ENCODE measurements around the gene SP2. TPM values are rescaled to one million over a fixed set of nuclear protein-coding genes. Genes with fewer than 3 reads are reported as not detected.

Gene SP2
- total RNA-seq, 2 donors from 2014 or later = 27.6 to 33.5 TPM

- Mint-ChIP-seq H3K36me3 (ENCODE audit: insufficient read depth in 2 of 2) (no peaks in the 10 kb centered on the region), H3K4me3 (no peak within 1 kb of the TSS), H3K27me3 (ENCODE audit: low read depth) (no peaks in the 10 kb centered on the region), H3K4me1 (ENCODE audit: low read depth) (no peaks in the 10 kb centered on the region), H3K9me3 (no peaks in the 10 kb centered on the region), H3K27ac (no peak within 1 kb of the TSS)
- ATAC-seq (replicated peaks in 1 of 2) (no peak), DNase-seq (no peak)
Observed at GRCh38 chr17:47957591-47958490, 61.8 kb downstream of the SP2 start, which contains the start of gene PRR15L. TSS of gene PRR15L (minus strand) at chr17:47957883. CDS start at chr17:47953234, 4,649 bp downstream.

GRCh38 chr17:47959825-47960655 is 64.0 kb downstream of the SP2 start:
- Mint-ChIP-seq H3K36me3 (ENCODE audit: insufficient read depth in 2 of 2) (no peaks in the 10 kb centered on the region), H3K9me3 (no peaks in the 10 kb centered on the region), H3K4me1 (ENCODE audit: low read depth) (no peaks in the 10 kb centered on the region), H3K27me3 (ENCODE audit: low read depth) (no peaks in the 10 kb centered on the region), H3K4me3 (no peak overlapping the region), H3K27ac (no peak overlapping the region)
- ATAC-seq (replicated peaks in 1 of 2) (no peak), DNase-seq (no peak)

- H3K27me3 Mint-ChIP-seq (ENCODE audit: low read depth) = no peaks in the 10 kb centered on the region
- no peaks in the 10 kb centered on the region for H3K4me1 Mint-ChIP-seq (ENCODE audit: low read depth)
- ATAC-seq (replicated peaks in 1 of 2) (no peak), DNase-seq (no peak)
- H3K4me3 Mint-ChIP-seq = no peak overlapping the region
- no peaks in the 10 kb centered on the region for H3K36me3 Mint-ChIP-seq (ENCODE audit: insufficient read depth in 2 of 2)
- no peaks in the 10 kb centered on the region for H3K9me3 Mint-ChIP-seq
- H3K27ac Mint-ChIP-seq = no peak overlapping the region
Observed at GRCh38 chr17:47961406-47961805, 65.4 kb downstream of the SP2 start.

- no peak for DNase-seq
- Mint-ChIP-seq H3K36me3 (ENCODE audit: insufficient read depth in 2 of 2) (no peaks in the 10 kb centered on the region), H3K9me3 (no peaks in the 10 kb centered on the region)
Observed at GRCh38 chr17:47962901-47963300, 66.9 kb downstream of the SP2 start.

GRCh38 chr17:47964856-47965255 is 68.8 kb downstream of the SP2 start:
- DNase-seq (no peak), ATAC-seq (replicated peaks in 1 of 2) (no peak)
- peaks cover 4% of the 10 kb centered on the region for H3K4me1 Mint-ChIP-seq (ENCODE audit: low read depth)
- H3K9me3 Mint-ChIP-seq = no peaks in the 10 kb centered on the region
- H3K27me3 Mint-ChIP-seq (ENCODE audit: low read depth) = no peaks in the 10 kb centered on the region
- no peak overlapping the region for H3K4me3 Mint-ChIP-seq
- H3K27ac Mint-ChIP-seq = no peak overlapping the region
- no peaks in the 10 kb centered on the region for H3K36me3 Mint-ChIP-seq (ENCODE audit: insufficient read depth in 2 of 2)

More at GRCh38 chr17:47962901-47963300, 66.9 kb downstream of the SP2 start:
- H3K27me3 Mint-ChIP-seq (ENCODE audit: low read depth) = no peaks in the 10 kb centered on the region
- no peak overlapping the region for H3K27ac Mint-ChIP-seq
- ATAC-seq (replicated peaks in 1 of 2) = no peak
- H3K4me3 Mint-ChIP-seq = no peak overlapping the region
- H3K4me1 Mint-ChIP-seq (ENCODE audit: low read depth) = no peaks in the 10 kb centered on the region

- Mint-ChIP-seq H3K9me3 (no peaks in the 10 kb centered on the region), H3K27ac (no peak overlapping the region), H3K4me3 (no peak overlapping the region), H3K4me1 (ENCODE audit: low read depth) (peaks cover 12% of the 10 kb centered on the region), H3K27me3 (ENCODE audit: low read depth) (no peaks in the 10 kb centered on the region), H3K36me3 (ENCODE audit: insufficient read depth in 2 of 2) (no peaks in the 10 kb centered on the region)
- ATAC-seq (replicated peaks in 1 of 2) (no peak), DNase-seq (no peak)
Observed at GRCh38 chr17:47966079-47966519, 70.1 kb downstream of the SP2 start.

- Mint-ChIP-seq H3K27me3 (ENCODE audit: low read depth) (no peaks in the 10 kb centered on the region), H3K27ac (no peak overlapping the region), H3K4me3 (no peak overlapping the region), H3K4me1 (ENCODE audit: low read depth) (peaks cover 23% of the 10 kb centered on the region), H3K9me3 (no peaks in the 10 kb centered on the region), H3K36me3 (ENCODE audit: insufficient read depth in 2 of 2) (no peaks in the 10 kb centered on the region)
- DNase-seq (no peak), ATAC-seq (replicated peaks in 1 of 2) (no peak)
Observed at GRCh38 chr17:47967607-47968252, 71.7 kb downstream of the SP2 start.

GRCh38 chr17:47968836-47969235 is 72.8 kb downstream of the SP2 start:
- Mint-ChIP-seq H3K4me1 (ENCODE audit: low read depth) (peaks cover 23% of the 10 kb centered on the region), H3K4me3 (no peak overlapping the region), H3K27me3 (ENCODE audit: low read depth) (no peaks in the 10 kb centered on the region), H3K9me3 (no peaks in the 10 kb centered on the region), H3K27ac (no peak overlapping the region), H3K36me3 (ENCODE audit: insufficient read depth in 2 of 2) (peaks cover 0 to 5% of the 10 kb centered on the region in 2 donors)
- no peak for ATAC-seq (replicated peaks in 1 of 2)
- DNase-seq = no peak

- DNase-seq = no peak
- Mint-ChIP-seq H3K27me3 (ENCODE audit: low read depth) (no peaks in the 10 kb centered on the region), H3K9me3 (no peaks in the 10 kb centered on the region), H3K4me1 (ENCODE audit: low read depth) (peaks cover 23% of the 10 kb centered on the region), H3K4me3 (peak overlapping the region; percentile 71 to 97), H3K27ac (peak overlapping the region; percentile 3), H3K36me3 (ENCODE audit: insufficient read depth in 2 of 2) (peaks cover 0 to 7% of the 10 kb centered on the region in 2 donors)
- no peak for ATAC-seq (replicated peaks in 1 of 2)
Observed at GRCh38 chr17:47969930-47970724, 74.1 kb downstream of the SP2 start.

GRCh38 chr17:47970725-47971499 is 74.9 kb downstream of the SP2 start, which contains the start of gene CDK5RAP3:
TSS of gene CDK5RAP3 (plus strand) at chr17:47971113. CDS start at chr17:47971147, 34 bp downstream.
- ATAC-seq (replicated peaks in 1 of 2) = peak; percentile 95 to 98
- H3K4me3 Mint-ChIP-seq = peak within 1 kb of the TSS; percentile 71 to 97

GRCh38 chr17:47973541-47973940 is 77.5 kb downstream of the SP2 start:
- Mint-ChIP-seq H3K4me3 (no peak overlapping the region), H3K36me3 (ENCODE audit: insufficient read depth in 2 of 2) (peaks cover 0 to 14% of the 10 kb centered on the region in 2 donors), H3K9me3 (no peaks in the 10 kb centered on the region), H3K27me3 (ENCODE audit: low read depth) (no peaks in the 10 kb centered on the region), H3K27ac (no peak overlapping the region), H3K4me1 (ENCODE audit: low read depth) (peaks cover 23% of the 10 kb centered on the region)
- ATAC-seq (replicated peaks in 1 of 2) (no peak), DNase-seq (no peak)

More at GRCh38 chr17:47970725-47971499, 74.9 kb downstream of the SP2 start, which contains the start of gene CDK5RAP3:
- Mint-ChIP-seq H3K36me3 (ENCODE audit: insufficient read depth in 2 of 2) (peaks cover 0 to 9% of the 10 kb centered on the region in 2 donors), H3K27me3 (ENCODE audit: low read depth) (no peaks in the 10 kb centered on the region), H3K9me3 (no peaks in the 10 kb centered on the region), H3K4me1 (ENCODE audit: low read depth) (peaks cover 23% of the 10 kb centered on the region), H3K27ac (peak within 1 kb of the TSS; percentile 71)
- DNase-seq = peak; percentile 100

Data from activated T-cell treated with anti-CD3 and anti-CD28 coated beads, Interleukin-2, amount 50 U/mL, for 72 hours (primary cell).